ENCODE measurements around the gene ALDH1A2. TPM values are rescaled to one million over a fixed set of nuclear protein-coding genes. Genes with fewer than 3 reads are reported as not detected.

Gene ALDH1A2
- total and polyA plus RNA-seq, 9 donors: 10.3 to 120 (median 45.0) TPM

DNA sequence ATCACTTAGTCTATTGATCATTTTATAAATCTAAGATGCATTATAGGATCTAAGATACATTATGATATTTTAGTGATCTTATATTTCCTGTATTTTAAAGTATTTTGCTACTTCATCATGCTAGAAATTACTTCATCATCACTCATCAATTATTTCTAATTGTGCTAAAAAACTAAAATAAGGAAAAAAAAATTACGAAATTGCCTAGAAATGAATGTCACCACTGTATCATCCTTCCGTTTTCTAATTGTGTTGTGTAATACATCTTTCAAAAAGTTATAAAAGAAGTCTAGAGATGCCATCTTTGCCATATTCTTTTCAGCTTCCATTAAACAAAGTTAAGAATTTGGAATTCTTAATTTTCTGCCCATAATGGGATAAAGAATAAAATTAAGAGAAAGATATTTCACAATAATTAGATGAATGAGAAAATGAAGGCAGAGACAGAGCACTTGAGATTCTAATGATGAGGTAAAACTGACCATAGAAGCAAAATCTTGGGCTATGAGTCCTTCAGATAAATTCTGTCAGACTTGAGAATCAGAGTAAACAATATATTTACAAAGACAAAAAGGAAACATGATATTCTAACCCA lies 48.8 kb downstream of the ALDH1A2 start:
- 47 to 77% (median 75%) methylated on average over 2 of the region's 2 CpGs for WGBS, 3 donors

GRCh38 chr15:58015565-58015964 lies 49.9 kb downstream of the ALDH1A2 start:
- TF ChIP-seq POLR2A (IDR thresholded peaks at IDR 0.05) (no peak), EP300 (IDR thresholded peaks at IDR 0.05) (no peak)
- TF ChIP-seq, protein P1, sequence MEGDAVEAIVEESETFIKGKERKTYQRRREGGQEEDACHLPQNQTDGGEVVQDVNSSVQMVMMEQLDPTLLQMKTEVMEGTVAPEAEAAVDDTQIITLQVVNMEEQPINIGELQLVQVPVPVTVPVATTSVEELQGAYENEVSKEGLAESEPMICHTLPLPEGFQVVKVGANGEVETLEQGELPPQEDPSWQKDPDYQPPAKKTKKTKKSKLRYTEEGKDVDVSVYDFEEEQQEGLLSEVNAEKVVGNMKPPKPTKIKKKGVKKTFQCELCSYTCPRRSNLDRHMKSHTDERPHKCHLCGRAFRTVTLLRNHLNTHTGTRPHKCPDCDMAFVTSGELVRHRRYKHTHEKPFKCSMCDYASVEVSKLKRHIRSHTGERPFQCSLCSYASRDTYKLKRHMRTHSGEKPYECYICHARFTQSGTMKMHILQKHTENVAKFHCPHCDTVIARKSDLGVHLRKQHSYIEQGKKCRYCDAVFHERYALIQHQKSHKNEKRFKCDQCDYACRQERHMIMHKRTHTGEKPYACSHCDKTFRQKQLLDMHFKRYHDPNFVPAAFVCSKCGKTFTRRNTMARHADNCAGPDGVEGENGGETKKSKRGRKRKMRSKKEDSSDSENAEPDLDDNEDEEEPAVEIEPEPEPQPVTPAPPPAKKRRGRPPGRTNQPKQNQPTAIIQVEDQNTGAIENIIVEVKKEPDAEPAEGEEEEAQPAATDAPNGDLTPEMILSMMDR (IDR thresholded peaks at IDR 0.05): no peak
- H3K36me3 ChIP-seq: no peaks in the 10 kb centered on the region
- no peak overlapping the region for H3K27ac ChIP-seq
- no peaks in the 10 kb centered on the region for H3K4me1 ChIP-seq (ENCODE audit: insufficient read depth)
- WGBS, 3 donors: 40 to 55% (median 40%) methylated on average over 1 of the region's 1 CpG
- DNase-seq: no peak
- intact Hi-C loops (cut with DNase I): loop anchor here in 1 of 4 donors (10.0 kb wide), 1 partner anchor 49 kb away; the partner anchor contains the start of gene ALDH1A2
- H3K27me3 ChIP-seq: no peaks in the 10 kb centered on the region
- H3K4me3 ChIP-seq: no peak overlapping the region
- no peaks in the 10 kb centered on the region for H3K9me3 ChIP-seq

More for the DNA sequence above, 48.8 kb downstream of the ALDH1A2 start:
- H3K4me1 ChIP-seq (ENCODE audit: insufficient read depth): no peaks in the 10 kb centered on the region
- no peak overlapping the region for H3K27ac ChIP-seq
- H3K36me3 ChIP-seq: no peaks in the 10 kb centered on the region
- TF ChIP-seq POLR2A (IDR thresholded peaks at IDR 0.05): no peak
- no peak for TF ChIP-seq EP300 (IDR thresholded peaks at IDR 0.05)
- TF ChIP-seq, protein P1 (IDR thresholded peaks at IDR 0.05): no peak
- no peaks in the 10 kb centered on the region for H3K9me3 ChIP-seq
- no peak for DNase-seq
- H3K27me3 ChIP-seq: no peaks in the 10 kb centered on the region
- intact Hi-C loops (cut with DNase I): loop anchor here in 1 of 4 donors (10.0 kb wide), 1 partner anchor 48 kb away; the partner anchor contains the start of gene ALDH1A2
- no peak overlapping the region for H3K4me3 ChIP-seq

- Histone ChIP-seq H3K27ac (no peak overlapping the region), H3K27me3 (no peaks in the 10 kb centered on the region), H3K36me3 (no peaks in the 10 kb centered on the region), H3K9me3 (no peaks in the 10 kb centered on the region), H3K4me1 (ENCODE audit: insufficient read depth) (no peaks in the 10 kb centered on the region), H3K4me3 (no peak overlapping the region)
- no peak for DNase-seq
- intact Hi-C loops (cut with DNase I): loop anchor here in 1 of 4 donors (10.0 kb wide), 1 partner anchor 50 kb away; the partner anchor contains the start of gene ALDH1A2
- TF ChIP-seq POLR2A (IDR thresholded peaks at IDR 0.05): no peak
- no peak for TF ChIP-seq EP300 (IDR thresholded peaks at IDR 0.05)
- TF ChIP-seq, protein P1 (IDR thresholded peaks at IDR 0.05): no peak
- 91 to 97% (median 94%) methylated on average over 1 of the region's 1 CpG for WGBS, 3 donors
Measured at GRCh38 chr15:58014470-58014869, 51.0 kb downstream of the ALDH1A2 start.

- Histone ChIP-seq H3K27ac (no peak overlapping the region), H3K4me1 (ENCODE audit: insufficient read depth) (no peaks in the 10 kb centered on the region), H3K4me3 (no peak overlapping the region), H3K27me3 (no peaks in the 10 kb centered on the region), H3K36me3 (no peaks in the 10 kb centered on the region), H3K9me3 (no peaks in the 10 kb centered on the region)
- no peak for TF ChIP-seq POLR2A (IDR thresholded peaks at IDR 0.05)
- no peak for TF ChIP-seq EP300 (IDR thresholded peaks at IDR 0.05)
- TF ChIP-seq, protein P1 (IDR thresholded peaks at IDR 0.05): no peak
- WGBS, 3 donors: 67 to 80% (median 78%) methylated on average over 4 of the region's 4 CpGs
- DNase-seq: no peak
- intact Hi-C loops (cut with DNase I): loop anchor here in 1 of 4 donors (10.0 kb wide), 1 partner anchor 51 kb away; the partner anchor contains the start of gene ALDH1A2
Measured at GRCh38 chr15:58014040-58014439, 51.5 kb downstream of the ALDH1A2 start.
